Inflammatory macrophage (primary cell): ENCODE data around the gene CLECL1.
"Not testable (repeated sequence)": the region's sequence is repeated elsewhere in the genome, so short reads cannot be mapped to it uniquely, and the experiment has no call there.

Source experiments
- DNase-seq, 2 donors: peaks; one replicate each; pipeline ENCODE4 v3.0.0-alpha.2; 2020 to 2022

CLECL1 gene

DNA sequence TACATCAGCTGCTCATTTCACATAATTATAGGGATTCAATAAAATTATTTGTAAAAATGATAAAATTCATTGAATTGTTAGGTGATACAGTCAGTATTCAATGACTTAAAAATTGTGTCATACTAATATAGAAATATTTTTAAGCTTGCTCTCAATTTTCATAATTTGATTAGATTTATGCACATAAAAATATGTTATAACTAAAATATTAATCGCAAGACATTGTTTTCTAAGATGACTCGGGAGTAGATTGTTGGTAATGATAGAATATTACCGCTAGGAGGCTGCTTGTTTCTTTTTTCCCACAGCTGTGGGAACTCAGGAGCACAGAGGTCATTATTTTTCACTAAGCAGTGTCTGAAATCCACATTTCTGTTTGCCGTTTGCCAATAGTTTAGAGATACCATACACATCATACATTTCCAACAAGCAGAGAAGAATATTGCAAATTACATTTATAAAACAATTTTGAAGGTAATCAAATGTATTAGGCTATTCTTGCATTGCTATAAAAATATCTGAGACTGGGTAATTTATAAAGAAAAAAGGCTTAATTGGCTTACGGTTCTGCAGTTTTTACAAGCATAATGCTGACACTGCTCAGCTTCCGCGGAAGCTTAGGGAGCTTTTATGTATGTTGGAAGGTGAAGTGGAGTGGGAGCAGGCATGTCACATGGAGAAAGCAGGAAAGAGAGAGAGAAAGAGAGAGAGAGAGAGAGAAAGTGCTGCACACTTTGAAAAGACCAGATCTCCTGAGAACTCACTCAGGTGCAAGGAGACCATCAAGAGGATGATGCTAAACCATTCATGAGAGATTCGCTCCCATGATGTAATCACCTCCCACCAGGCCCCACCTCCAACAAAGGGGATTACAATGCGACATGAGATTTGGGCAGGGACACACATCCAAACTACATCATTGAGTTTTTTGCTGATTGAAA, 18.6 kb upstream of the CLECL1 start:
- DNase-seq: peak; percentile 53 to 78

DNA sequence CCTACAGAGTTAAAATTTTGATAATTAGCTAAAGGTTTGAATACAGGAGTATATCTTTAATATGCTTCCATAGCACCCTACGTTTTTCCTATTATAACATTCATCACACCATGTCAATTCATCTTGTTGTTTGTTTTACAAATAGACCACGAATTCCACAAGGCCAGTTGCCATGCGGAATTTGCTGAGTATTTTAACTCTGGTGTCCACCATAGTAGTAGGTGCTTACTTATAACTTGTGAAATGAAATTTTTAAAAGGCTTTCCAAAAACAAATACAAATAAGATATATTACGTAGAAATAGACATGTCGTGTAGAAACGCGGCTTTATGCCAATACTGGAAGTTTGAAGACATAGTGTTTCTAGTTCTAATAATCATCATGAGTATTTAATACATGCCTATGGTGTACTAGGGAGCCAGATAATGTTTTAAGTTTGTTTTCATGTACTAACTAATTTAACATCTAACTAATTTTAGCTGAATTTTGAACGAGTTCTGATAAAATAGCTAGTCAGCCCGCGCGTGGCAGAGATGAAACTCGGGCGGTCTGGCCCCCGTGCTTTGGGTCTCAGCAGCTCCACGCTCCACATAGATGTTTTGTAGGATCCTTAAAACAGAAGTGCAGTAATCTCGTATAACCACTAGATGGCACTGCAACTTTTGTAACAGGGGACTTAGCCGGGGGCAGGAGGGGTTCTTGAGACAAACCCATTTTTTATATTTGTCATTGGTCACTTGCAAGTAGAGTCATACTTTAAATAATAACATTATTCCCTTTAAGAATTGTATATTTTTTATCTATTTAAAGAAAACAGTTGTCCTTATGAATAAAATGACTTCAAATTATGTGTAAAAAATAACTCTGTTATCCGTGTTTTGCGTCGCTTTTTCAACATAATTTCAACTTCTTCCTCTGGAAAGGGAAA, 17.6 kb upstream of the CLECL1 start:
- DNase-seq: peak; percentile 71 to 88

DNA sequence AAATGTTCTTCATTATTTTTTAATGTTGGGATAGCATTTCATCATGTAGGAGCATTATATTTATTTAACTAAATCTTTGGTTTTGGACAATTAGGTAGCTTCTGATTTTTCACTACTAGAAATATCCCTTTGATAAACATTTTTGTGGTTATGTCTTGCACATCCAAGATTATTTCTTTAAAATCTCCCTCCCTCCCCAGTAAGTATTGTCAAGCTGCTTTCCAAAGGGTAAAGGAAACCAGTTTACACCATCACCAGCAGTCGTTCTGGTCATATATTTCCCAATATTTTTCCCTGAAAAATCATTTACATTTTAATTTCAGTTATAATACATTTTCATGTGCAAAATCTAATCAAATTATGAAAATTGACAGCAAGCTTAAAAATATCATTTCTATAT, 16.7 kb upstream of the CLECL1 start:
- no peak for DNase-seq

DNA sequence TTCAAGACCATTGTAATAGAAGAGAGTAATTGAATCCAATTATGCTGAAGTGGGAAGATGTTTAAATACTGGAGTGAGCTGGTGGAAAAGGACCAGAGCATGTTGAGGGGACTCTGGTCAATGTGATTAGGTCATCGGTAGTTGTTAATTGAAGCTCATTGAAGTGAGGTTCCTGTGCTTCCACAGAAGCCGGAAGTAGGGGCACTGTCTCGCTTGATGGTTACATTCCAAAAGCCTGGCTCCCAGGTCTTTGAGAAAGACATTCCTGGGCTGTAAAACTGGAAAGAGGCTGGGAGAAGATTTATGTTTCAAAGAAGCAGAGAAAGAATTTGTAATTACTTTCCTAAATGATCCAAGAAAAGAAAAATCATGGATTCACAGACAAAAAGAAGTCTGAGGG, 12.3 kb upstream of the CLECL1 start:
- no peak for DNase-seq

DNA sequence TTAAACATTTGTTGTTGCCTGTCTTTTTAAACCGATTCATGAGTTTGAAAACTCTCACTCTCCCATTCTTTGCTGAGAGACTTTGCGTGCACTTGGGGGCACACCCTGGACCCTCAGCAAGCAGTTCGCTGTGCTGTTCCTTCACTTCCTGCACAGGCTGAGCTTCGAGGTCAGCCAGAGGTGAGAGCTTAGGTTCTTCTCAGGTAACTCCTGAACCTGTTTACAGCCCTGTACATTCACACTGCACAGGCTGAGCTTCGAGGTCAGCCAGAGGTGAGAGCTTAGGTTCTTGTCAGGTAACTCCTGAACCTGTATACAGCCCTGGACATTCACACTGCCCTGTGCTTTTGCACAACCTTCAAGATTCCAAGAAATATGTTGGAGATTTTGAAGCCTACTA, 9.8 kb upstream of the CLECL1 start:
- no peak for DNase-seq

DNA sequence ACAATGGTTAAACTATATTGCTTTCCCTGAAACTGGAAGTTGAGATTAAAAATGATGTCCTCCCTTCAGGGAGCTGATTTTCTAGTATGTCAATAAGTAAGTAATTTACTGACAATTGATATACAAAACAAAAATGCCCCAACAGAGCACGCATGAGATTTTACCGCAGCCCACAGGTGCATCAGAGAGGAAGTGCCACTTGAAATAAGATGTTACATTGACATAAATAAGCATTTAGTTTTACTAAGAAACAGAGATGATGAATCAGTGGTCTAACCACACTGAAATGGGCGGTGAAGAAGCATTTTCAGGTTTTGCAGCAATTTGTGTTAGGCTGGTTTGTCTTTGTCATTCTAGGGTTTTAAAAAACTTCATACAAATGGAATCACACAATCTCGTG, 8.8 kb upstream of the CLECL1 start:
- DNase-seq: peak in 1 of 2 donors; percentile 26

DNA sequence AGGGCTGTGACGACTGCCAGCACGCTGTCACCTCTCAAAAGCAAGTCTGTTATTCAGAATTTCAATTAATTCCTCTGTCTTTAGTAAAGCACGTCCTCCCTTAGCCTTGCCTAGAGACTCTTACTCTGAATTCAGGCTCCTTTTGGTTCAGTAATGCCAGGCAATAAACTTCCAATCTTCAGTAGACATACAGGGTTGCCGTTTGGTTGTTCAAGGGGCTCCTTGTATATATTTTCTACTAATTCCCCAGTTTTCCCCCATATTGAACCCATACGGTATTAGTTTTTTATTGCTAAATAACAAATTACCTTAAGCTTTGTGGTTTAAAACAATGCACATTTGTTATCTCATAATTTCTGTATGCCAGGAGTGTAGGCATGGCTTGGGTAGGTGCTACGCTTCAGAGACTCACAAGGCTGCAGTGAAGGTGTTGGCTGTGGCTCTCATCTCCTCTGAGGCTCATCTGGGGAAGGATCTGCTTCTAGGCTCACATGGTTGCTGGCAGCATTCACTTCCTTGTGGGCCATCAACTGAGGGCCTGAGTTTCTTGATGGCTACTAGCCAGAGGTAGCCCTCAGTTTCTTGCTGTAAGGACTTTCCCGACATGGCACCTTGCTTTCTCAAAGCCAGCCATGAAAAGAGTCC, 7.3 kb upstream of the CLECL1 start:
- peak in 1 of 2 donors; percentile 9 for DNase-seq

DNA sequence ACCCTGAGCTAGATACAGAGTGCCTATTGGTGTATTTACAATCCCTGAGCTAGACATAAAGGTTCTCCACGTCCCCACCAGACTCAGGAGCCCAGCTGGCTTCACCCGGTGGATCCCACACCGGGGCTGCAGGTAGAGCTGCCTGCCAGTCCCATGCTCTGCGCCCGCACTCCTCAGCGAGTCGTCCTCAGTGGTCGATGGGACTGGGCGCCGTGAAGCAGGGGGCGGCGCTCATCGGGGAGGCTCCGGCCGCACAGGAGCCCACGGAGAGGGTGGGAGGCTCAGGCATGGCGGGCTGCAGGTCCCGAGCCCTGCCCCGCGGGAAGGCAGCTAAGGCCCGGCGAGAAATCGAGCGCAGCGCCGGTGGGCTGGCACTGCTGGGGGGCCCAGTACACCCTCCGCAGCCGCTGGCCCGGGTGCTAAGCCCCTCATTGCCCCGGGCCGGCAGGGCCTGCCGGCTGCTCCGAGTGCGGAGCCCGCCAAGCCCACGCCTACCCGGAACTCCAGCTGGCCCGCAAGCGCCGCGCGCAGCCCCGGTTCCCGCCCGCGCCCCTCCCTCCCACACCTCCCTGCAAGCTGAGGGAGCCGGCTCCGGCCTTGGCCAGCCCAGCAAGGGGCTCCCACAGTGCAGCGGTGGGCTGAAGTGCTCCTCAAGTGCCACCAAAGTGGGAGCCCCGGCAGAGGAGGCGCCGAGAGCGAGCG, 6.7 kb upstream of the CLECL1 start:
- DNase-seq: not testable (repeated sequence)

DNA sequence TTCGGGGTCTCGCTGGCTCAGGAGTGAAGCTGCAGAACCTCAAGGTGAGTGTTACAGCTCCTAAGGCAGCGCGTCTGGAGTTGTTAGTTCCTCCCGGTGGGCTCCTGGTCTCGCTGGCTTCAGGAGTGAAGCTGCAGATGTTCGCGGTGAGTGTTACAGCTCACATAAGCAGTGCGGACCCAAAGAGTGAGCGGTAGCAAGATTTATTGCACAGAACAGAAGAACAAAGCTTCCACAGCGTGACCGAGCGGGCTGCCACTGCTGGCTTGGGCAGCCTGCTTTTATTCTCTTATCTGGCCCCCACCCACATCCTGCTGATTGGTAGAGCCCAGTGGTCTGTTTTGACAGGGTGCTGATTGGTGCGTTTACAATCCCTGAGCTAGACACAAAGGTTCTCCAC, 6.0 kb upstream of the CLECL1 start:
- DNase-seq: not testable (repeated sequence)

DNA sequence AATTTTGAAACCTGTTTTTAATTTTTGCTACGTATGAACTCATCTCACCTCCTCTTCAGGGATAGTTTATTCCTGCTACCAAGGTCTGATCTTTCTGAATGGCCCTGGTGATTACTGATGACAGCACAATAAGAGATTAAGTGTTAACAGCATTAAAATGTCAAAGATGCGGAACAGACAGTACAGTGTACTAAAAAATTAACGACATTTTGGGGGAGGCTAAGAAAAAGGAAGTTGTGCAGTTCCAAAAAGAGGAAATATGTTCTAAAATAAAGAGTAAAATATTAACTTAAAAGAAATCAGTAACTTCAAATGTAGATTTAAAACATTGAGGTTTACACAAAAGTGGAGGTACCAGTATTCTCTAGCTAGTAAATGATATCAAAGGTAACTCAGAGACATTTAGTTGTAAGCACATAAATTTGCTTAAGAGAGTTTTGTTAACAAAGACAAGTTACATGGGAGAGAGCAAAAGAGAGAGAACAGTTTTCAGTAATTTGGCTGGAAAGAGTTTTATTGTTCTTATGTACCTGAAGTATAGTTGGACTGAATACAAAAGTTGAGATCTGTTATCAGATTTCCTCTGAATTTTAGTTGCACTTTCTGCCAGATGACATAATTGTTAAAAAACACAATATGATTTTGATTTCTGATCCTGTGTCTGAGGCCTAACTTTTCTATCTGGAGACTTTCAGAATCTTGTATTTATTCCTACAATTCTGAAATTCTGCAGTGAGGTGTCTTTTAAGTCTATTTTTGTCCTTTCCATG, 4.2 kb upstream of the CLECL1 start:
- peak; percentile 60 to 85 for DNase-seq

DNA sequence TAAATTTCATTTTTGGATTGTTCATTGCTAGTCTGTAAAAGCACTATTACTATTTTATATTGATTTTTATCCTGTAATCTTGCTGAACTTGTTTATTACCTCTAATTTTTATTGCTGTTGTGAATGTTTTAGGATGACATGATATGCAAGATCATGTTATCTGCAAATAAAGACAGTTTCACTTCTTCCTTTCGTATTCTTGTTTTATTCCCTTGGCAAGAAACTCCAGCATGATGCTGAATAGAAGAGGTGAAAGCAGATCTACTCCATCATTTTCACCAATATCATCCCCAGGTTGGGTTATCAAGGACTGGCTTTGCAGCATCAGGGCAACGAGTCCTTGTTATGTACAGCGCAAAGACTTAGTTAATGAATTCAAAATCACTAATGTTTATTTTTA, 2.7 kb upstream of the CLECL1 start:
- DNase-seq: peak in 1 of 2 donors; percentile 55

DNA sequence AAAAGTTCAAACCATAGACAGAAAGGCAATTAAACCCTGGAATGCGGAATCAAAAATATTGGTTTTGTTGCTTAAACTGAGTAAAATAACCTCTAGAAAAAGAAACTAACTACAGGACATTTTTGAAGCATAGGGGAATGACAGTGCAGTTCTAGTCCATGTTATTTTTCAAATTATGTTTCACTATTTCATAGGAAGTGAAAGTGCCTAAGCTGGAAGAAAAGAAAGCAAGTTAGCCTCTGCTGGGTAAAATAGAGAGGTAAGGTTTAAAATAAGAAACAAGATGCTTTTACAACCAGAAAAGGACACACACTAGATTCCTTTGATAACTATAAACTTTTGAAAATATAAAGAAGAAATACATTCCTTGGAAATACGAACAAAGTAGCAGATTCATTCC, 1.1 kb downstream of the CLECL1 start:
- DNase-seq: peak; percentile 43 to 78

DNA sequence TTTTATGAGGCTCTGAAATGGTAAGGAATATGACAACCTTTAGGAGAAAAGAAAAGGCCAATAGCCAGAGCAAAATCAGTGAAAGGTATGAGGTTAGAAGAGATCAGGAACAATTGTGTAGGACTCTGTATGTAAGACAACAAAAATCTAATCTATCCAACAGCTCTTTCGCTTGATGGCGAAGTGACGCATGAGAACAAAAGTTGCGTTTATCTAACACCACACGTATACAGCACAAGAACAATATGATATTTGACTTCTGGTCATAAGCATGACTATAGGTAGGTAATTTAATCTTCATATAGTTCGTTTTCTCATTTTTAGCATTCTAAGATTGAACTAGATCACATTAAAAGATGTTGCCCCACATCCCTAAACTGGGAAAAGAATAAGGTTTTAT, 1.5 kb downstream of the CLECL1 start:
- peak in 1 of 2 donors; percentile 15 for DNase-seq

DNA sequence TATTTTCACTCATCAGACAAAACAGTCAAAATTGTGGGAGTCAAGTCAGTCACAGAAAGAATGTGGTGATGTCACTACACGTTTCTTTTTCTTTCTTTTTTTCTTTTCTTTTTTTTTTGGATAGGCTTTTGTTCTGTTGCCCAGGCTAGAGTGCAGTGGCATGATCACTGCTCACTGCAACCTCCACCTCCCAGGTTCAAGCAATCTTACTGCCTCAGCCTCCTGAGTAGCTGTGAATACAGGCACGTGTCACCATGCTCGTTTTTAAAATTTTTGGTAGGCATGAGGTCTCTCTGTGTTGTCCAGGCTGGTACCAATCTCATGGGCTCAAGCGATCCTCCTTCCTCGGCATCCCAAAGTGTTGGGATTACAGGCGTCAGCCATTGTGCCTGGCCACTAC, 2.3 kb downstream of the CLECL1 start:
- DNase-seq: no peak

DNA sequence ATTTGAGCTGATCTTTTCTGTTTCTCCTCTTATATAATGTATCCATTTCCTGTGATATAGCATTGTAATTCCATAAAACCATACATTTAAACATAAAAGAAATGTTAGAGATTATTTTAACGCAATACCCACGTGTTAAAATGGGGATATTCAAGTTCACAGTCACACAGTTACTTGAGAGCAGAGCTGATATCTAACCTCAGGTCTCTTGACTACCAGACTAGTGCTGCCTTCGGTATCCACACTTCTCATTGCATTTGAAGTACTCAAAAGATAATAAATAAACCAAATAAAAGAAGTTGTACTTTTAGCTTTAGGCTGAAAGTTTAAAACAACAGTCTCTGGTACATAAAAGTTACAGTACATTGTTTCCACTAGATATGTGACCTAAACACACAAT, 2.9 kb downstream of the CLECL1 start:
- no peak for DNase-seq

DNA sequence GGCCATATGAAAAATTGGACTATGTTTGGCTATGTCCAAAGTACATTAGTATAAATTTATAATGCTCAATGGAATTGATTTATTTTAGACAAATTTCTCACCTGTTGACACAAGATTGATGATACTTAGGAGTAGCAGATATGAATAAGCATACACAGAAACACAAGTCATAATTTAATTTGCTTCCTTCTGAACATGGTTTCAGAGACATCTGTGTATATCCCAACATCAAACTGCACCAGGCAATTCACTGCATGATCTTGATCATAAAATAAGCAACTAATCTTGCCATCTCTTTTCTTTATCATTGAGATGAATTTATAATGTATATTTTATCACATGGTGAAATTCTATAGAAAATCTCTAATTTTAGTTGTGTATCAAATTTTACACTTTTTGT, 3.8 kb downstream of the CLECL1 start:
- DNase-seq: no peak

DNA sequence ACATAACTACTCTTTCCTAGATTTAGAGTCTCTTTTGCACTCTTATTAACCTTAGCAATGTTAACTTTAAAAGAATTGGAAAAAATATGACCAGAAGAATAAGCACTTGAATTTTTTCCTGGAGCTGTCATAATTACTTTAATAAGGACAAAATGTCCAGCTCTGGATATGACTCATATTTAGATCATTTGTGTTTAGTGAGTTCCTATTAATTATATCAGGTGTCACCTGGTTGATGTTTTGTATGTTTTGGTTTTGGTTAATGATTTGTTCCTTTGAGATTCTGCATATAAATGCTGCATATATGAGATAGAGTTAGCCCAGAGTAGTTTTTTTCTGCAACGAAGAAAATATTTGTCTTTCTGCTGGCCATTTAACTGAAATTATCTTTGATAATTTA, 5.1 kb downstream of the CLECL1 start:
- no peak for DNase-seq

DNA sequence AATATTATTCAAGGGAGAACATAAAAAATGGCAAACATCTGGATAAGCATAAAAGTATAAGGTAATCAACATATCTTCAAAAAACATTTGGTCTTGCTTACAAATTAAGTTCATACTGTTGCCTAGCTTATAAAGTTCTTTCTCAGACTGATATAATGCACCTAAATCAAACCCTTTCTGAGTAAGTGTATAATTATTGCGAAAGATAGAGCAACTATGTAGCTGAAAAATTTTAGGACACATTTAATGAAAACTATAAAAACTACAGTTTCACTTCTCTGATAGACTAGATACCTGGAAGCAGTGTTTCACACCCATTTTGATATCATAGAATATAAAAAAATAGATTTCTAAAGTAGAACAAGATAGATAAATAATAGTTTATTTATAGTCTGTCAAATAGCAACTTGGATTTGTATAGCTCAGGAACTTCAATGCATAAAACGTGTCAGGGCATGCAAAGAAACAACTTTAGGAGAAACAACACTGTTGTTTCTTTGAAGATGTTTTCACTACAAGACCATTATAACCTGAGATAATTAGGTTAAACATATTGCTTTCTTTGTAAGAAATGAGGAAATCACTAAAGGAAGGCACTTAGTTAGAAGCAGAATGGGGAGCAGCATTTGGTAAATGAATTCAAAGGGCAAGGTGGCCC, 7.6 kb downstream of the CLECL1 start:
- no peak for DNase-seq

DNA sequence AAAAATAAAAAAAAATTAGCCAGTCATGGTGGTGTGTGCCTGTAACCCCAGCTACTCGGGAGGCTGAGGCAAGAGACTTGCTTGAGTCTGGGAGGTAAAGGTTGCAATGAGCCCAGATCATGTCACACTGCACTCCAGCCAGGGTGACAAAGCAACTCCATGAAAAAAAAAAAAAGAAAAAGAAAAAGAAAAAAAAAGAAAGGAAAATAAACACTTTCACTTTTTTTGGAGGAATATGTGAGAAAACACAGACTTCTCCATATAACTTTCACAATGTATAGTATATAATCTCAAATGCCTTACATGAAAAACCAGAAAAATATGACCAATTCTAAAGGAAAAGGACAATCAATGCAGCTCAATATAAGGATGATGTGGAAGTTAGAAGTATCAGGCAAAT, 8.9 kb downstream of the CLECL1 start:
- DNase-seq: no peak

DNA sequence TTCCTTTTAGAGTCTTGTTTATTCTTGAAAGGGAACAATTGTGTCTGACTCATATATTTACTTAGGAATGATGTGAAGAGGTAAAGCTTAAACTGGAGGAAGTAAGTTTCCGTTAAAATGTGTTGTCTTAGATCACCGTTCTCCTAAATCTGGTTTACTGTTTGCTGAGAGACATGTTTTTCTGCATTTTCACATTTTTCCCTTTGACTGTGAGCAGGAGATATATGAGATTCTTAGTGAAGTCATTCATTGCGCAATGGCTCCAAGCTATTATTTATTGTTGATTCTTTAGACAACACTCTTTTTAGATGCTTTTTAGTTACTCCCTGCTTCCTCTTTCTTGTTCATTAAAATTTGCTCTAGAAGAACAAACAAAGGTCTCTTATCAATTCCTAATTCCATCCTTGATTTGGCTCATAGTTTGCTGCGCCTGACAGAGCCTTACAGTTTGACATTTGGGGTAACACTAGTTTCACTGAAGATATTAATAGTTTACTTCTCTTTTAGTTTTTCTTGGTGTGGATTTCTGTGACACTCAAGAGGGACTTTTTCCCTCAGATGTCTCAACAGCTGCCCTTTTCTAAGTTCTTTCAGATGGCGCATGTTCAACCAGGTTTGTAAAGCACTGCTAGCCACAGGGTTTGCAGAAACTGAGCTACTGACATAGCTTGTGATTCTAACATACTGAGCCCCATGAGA, 11.4 kb downstream of the CLECL1 start:
- peak; percentile 51 to 61 for DNase-seq
